ENCODE measurements around the gene TEAD4. TPM values are rescaled to one million over a fixed set of nuclear protein-coding genes. Genes with fewer than 3 reads are reported as not detected.

The TEAD4 gene
- total and polyA plus RNA-seq, 4 donors: 0.79 to 3.8 (median 2.8) TPM

DNA sequence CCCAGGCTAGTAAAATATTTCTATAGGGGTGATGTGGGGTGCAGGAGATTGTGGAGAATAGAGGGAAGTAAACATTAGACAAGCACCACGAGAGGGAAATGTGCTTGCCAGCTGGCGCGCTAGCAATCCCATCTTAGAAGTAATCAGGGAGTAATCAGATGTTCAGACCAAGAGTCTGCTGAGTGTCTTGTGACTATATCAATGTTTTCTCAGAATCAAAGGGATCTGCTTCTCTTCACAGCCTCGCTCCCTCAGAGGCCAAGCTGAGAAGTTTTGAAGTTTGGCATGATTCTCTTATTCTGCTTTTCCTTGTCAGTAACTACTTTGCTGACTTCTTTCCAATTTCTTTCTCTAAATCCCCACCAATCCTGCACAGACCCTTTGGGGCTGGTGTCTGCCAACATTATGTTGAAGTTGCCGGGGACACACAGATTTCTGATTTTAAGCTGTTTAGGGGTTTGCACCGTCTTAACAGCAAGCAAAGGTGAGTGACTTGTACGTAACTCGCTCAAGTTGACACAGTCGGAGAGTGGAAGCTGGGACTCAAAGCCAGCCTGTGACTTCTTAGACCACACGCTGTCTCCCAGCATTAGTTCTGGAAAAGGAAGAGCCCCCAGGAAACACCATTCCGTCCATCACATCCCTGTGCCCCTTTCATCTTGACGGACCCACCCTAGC is 96.0 kb downstream of the TEAD4 start:
- Histone ChIP-seq H3K4me3 (ENCODE audit: low read depth in 1 of 3, low read length in 3 of 3) (no peak overlapping the region), H3K27ac (ENCODE audit: low read depth in 1 of 2, low read length in 2 of 2) (no peak overlapping the region), H3K4me1 (ENCODE audit: control insufficient read depth in 4 of 4, insufficient read depth in 4 of 4, low read length in 3 of 4) (no peaks in the 10 kb centered on the region), H3K36me3 (ENCODE audit: control insufficient read depth in 4 of 4, insufficient read depth in 3 of 4, low read depth in 1 of 4, low read length in 3 of 4) (no peaks in the 10 kb centered on the region), H3K9ac (ENCODE audit: low read depth in 1 of 2, low read length in 2 of 2) (no peak overlapping the region), H3K27me3 (ENCODE audit: control insufficient read depth in 4 of 4, insufficient read depth in 4 of 4, low read length in 3 of 4) (no peaks in the 10 kb centered on the region), H3K9me3 (ENCODE audit: control insufficient read depth in 4 of 4, low read length in 3 of 4) (no peaks in the 10 kb centered on the region)
- WGBS: 73% methylated on average over 12 of the region's 12 CpGs
- TF ChIP-seq, protein P1, sequence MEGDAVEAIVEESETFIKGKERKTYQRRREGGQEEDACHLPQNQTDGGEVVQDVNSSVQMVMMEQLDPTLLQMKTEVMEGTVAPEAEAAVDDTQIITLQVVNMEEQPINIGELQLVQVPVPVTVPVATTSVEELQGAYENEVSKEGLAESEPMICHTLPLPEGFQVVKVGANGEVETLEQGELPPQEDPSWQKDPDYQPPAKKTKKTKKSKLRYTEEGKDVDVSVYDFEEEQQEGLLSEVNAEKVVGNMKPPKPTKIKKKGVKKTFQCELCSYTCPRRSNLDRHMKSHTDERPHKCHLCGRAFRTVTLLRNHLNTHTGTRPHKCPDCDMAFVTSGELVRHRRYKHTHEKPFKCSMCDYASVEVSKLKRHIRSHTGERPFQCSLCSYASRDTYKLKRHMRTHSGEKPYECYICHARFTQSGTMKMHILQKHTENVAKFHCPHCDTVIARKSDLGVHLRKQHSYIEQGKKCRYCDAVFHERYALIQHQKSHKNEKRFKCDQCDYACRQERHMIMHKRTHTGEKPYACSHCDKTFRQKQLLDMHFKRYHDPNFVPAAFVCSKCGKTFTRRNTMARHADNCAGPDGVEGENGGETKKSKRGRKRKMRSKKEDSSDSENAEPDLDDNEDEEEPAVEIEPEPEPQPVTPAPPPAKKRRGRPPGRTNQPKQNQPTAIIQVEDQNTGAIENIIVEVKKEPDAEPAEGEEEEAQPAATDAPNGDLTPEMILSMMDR (IDR thresholded peaks at IDR 0.05; ENCODE audit: low read depth, low read length, missing input control): no peak
- TF ChIP-seq, protein P2, sequence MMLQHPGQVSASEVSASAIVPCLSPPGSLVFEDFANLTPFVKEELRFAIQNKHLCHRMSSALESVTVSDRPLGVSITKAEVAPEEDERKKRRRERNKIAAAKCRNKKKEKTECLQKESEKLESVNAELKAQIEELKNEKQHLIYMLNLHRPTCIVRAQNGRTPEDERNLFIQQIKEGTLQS (IDR thresholded peaks at IDR 0.05): no peak
- TF ChIP-seq GABPA (IDR thresholded peaks at IDR 0.05 in 1 of 2, conservative IDR thresholded peaks at IDR 0.05 in 1 of 2) (no peak), SP1 (IDR thresholded peaks at IDR 0.05) (no peak), FOXA1 (IDR thresholded peaks at IDR 0.05) (no peak), TAF1 (conservative IDR thresholded peaks at IDR 0.05) (no peak)
- TF ChIP-seq, protein P3, sequence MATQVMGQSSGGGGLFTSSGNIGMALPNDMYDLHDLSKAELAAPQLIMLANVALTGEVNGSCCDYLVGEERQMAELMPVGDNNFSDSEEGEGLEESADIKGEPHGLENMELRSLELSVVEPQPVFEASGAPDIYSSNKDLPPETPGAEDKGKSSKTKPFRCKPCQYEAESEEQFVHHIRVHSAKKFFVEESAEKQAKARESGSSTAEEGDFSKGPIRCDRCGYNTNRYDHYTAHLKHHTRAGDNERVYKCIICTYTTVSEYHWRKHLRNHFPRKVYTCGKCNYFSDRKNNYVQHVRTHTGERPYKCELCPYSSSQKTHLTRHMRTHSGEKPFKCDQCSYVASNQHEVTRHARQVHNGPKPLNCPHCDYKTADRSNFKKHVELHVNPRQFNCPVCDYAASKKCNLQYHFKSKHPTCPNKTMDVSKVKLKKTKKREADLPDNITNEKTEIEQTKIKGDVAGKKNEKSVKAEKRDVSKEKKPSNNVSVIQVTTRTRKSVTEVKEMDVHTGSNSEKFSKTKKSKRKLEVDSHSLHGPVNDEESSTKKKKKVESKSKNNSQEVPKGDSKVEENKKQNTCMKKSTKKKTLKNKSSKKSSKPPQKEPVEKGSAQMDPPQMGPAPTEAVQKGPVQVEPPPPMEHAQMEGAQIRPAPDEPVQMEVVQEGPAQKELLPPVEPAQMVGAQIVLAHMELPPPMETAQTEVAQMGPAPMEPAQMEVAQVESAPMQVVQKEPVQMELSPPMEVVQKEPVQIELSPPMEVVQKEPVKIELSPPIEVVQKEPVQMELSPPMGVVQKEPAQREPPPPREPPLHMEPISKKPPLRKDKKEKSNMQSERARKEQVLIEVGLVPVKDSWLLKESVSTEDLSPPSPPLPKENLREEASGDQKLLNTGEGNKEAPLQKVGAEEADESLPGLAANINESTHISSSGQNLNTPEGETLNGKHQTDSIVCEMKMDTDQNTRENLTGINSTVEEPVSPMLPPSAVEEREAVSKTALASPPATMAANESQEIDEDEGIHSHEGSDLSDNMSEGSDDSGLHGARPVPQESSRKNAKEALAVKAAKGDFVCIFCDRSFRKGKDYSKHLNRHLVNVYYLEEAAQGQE (IDR thresholded peaks at IDR 0.05): no peak
- DNase-seq (ENCODE audit: low spot score): no peak

DNA sequence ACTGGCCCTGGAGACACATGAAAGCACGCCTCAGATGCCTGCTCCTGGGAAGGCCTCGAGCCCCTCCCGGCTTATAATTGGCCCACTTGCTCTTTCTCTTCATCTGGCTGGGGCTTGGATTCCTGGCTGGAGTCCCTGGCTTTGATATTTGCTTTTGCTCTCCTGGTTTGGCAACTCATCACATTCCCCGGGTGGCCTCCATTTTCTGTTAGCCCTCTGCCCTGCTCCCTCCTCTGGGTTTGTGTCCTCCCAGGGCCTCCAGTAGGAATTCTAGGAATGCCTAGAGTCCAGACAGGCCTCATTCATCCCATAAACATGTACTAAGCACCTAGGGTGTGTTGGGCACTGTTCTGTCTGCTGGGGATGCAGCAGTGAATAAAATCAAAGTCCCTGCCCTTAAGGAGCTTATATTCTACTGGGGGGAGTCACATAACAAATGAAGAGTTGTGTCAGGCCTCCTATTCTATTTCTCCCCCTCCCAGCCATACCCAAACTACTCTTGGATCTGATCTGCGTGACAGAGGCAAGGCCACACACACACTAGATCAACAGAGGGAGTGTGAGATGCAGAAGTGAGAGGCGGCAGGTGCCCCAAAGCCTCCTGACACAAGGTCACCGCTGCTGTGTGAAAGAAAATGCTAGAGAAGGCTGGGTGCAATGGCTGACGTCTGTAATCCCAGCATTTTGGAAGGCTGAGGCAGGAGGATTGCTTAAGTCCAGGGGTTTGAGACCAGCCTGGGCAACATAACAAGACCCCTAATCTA is 96.7 kb downstream of the TEAD4 start:
- Histone ChIP-seq H3K9me3 (ENCODE audit: control insufficient read depth in 4 of 4, low read length in 3 of 4) (no peaks in the 10 kb centered on the region), H3K27ac (ENCODE audit: low read depth in 1 of 2, low read length in 2 of 2) (no peak overlapping the region), H3K4me3 (ENCODE audit: low read depth in 1 of 3, low read length in 3 of 3) (no peak overlapping the region), H3K9ac (ENCODE audit: low read depth in 1 of 2, low read length in 2 of 2) (no peak overlapping the region), H3K36me3 (ENCODE audit: control insufficient read depth in 4 of 4, insufficient read depth in 3 of 4, low read depth in 1 of 4, low read length in 3 of 4) (no peaks in the 10 kb centered on the region), H3K4me1 (ENCODE audit: control insufficient read depth in 4 of 4, insufficient read depth in 4 of 4, low read length in 3 of 4) (no peaks in the 10 kb centered on the region), H3K27me3 (ENCODE audit: control insufficient read depth in 4 of 4, insufficient read depth in 4 of 4, low read length in 3 of 4) (no peaks in the 10 kb centered on the region)
- no peak for DNase-seq (ENCODE audit: low spot score)
- 80% methylated on average over 8 of the region's 8 CpGs for WGBS
- TF ChIP-seq, protein P1 (IDR thresholded peaks at IDR 0.05; ENCODE audit: low read depth, low read length, missing input control): no peak
- no peak for TF ChIP-seq FOXA2 (IDR thresholded peaks at IDR 0.05)
- no peak for TF ChIP-seq TAF1 (conservative IDR thresholded peaks at IDR 0.05)
- TF ChIP-seq, protein P3 (IDR thresholded peaks at IDR 0.05): no peak
- no peak for TF ChIP-seq RXRA (IDR thresholded peaks at IDR 0.05)
- TF ChIP-seq ZBTB33 (IDR thresholded peaks at IDR 0.05): no peak
- no peak for TF ChIP-seq NR2F2 (IDR thresholded peaks at IDR 0.05)
- no peak for TF ChIP-seq JUND (IDR thresholded peaks at IDR 0.05)
- TF ChIP-seq RAD21 (IDR thresholded peaks at IDR 0.05): no peak
- TF ChIP-seq, protein P2 (IDR thresholded peaks at IDR 0.05): no peak
- no peak for TF ChIP-seq GABPA (IDR thresholded peaks at IDR 0.05 in 1 of 2, conservative IDR thresholded peaks at IDR 0.05 in 1 of 2)
- TF ChIP-seq HNF4G (IDR thresholded peaks at IDR 0.05): no peak

All from liver (tissue), 9 donors.